HG03103 (cell line): ENCODE results near the gene MAN1C1.

Experiments
- ATAC-seq: cut with Tn5 transposase; IDR thresholded peaks from one replicate; pipeline ENCODE4 v1.9.1; 2021; ENCODE audit warnings: low read depth; ENCODE audit not compliant: unreplicated experiment

The MAN1C1 gene

DNA sequence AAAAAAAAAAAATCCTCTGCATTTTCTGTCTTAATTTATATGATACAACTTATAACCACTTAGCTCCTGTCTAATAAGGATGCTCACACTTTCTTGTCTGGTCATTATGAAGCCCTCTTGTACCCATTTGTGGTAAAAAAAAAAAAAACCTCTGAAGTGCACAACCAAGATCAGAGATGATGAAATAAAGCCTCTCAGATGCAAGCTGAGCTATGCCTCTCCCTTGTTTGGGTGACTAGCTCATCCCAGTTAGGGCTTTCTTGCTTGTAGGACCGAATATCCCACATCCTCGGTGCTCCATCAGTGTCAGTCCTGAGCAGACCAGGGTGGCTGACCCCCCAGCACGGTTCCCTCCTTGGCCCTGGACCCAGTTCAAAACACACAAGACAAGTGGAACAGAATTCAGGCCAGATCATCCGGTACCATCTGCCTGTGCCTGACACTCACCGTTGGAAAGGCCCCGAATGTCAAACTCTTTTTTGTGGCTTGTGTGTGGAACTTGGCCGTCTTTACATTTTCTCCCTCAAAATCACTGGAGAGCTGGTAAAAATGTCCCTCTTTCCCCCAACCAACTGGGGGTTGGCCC, 177.1 kb downstream of the MAN1C1 start:
- ATAC-seq, result no peak

DNA sequence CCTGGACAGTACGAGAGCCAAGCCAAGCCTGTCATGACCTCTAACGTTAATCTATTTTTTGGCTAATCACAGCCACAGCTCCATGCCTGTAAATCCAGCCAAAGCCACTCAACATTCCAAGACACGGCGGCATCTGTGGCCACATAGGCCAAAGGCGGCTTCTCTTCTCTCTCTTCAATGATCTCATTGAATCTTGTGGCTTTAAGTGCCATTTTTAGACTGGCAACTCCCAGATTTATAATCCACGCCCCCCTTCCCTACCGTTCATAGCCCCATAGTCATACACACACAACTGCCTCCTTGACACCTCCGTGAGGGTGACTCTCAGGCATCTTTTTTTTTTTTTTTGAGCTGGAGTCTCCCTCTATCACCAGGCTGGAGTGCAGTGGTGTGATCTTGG, 177.7 kb downstream of the MAN1C1 start:
- no peak for ATAC-seq

DNA sequence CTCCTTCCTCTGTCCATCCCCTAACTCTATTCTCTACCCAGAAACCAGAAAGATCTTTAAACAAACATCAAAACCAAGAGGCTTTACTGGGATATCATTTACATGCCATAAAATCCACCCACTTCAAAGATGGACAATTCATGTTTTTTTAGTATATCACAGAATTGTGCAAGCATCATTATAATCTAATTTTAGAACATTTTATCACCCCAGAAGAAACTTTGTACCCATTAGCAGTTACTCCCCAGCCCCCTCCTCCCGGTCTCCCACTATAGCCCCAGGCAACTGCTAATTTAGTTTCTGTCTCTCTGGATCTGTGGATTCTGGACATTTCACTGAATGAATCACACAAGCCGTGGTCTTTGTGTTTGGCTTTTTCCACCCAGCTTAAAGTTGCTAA, 178.6 kb downstream of the MAN1C1 start:
- no peak for ATAC-seq

DNA sequence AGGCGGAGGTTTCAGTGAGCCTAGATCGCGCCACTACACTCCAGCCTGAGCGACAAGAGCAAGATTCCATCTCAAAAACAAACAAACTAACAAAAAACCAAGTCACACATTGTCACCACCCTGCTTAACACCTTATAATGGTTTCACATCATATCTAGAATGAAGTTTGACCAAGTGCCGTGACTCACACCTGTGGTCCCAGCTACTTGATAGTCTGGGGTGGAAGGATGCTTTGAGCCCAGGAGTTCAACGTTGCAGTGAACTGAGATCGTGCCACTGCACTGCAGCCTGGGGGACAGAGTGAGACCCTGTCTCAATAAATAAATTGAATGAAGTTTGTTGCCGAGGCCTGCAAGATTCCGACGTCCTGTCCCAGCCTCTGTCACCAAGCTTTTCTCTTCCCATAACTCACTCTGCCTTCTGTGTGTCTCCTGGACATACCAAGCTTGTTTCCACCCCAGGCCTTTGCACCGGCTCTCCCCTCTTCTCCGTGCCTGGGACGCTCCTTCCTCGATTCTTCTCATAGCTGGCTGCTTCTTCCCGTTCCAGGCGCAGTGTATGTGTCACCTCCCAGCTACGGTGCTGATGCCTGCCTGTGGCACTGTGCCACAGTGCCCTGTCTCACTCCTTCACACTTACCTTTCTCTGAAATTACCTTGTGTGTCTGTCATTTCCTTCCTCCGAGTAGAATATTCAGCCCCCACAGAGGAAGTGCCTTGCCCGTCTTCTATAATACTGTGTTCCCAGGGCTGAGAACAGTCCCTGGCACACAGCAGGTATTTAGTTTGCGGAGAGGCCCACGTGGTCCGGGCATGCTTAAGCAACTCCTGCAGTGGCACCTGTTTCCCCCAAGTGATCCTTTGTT, 179.6 kb downstream of the MAN1C1 start:
- no peak for ATAC-seq

DNA sequence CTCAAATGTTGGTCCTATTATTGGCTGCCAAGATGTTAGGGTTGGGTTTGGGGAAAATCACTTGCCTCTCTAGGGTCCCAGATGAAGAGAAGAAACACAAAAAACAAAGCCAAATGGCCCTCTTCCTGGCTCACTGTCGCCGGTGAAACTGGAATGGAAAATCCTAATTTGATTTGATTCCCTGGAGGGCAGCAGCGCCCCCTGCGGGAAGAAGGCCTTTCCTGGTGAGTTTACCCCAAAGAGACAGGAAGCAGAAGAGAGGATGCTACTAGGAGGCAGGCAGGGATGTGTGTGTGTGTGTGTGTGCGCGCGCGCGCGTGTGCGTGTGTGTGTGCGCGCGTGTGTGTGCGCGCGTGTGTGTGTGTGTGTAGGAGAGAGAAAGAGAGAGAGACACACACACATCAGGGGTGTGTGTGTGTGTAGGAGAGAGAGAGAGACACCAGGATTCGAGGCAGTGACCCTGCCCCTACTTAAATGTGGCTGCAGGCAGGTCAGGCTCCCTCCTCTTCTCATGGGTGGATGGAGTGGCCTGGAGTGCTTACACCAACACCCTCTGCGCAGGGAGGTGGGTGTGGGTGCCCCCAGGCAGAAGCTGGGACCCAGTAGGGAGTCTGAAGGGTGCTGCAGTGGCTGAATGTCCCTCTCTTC, 180.3 kb downstream of the MAN1C1 start:
- no peak for ATAC-seq

DNA sequence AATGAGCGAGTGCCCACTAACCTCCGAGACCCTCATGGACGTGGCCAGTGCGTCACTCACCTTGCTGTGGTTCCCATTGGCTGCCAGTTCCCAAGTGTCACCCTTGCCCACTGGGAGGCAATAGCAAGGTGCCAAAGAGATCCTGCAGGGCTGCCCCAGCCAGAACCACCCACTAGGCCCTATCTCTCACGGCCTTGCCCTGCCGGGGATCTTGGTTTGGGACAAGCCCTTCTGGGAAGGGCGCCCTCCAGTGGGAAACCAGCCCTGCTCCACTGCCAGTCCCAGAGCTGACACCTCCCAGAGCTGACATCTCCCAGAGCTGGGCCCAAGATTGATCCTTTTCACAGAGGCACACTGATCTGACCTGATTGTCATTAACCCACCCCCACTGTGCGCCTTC, 181.3 kb downstream of the MAN1C1 start:
- no peak for ATAC-seq

DNA sequence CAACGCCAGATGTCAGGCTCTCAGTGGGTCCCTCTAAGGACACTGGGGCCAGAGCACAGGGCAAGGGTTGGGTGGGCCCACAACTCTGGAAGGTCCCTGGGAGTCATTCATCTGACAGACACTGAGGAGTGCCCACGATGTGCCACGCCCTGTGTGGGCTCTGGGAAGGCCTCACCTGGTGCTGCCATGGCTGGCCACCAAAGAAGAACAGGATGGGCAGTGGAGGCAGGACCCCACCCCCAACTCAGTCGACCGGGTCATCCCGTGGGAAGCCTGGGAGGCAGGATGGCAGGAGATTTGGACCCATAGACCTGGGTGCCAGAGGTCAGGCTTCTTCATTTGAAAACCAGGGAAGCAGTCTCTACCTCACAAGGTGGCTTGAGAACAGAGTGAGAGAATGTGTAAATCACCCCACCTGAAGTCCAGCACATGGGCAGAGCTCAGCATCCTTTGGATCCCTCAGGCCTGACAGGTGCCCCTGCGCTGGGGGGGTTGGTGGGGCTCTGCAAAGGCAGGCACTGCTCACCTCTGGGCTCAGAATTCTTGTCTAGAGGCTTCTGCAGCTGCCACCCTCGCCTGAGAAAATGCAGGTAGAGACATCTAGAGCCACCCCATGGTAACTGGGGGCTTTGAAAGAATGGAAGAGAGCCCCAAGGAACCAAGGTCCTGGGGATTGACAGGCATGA, 182.2 kb downstream of the MAN1C1 start:
- ATAC-seq, result no peak

DNA sequence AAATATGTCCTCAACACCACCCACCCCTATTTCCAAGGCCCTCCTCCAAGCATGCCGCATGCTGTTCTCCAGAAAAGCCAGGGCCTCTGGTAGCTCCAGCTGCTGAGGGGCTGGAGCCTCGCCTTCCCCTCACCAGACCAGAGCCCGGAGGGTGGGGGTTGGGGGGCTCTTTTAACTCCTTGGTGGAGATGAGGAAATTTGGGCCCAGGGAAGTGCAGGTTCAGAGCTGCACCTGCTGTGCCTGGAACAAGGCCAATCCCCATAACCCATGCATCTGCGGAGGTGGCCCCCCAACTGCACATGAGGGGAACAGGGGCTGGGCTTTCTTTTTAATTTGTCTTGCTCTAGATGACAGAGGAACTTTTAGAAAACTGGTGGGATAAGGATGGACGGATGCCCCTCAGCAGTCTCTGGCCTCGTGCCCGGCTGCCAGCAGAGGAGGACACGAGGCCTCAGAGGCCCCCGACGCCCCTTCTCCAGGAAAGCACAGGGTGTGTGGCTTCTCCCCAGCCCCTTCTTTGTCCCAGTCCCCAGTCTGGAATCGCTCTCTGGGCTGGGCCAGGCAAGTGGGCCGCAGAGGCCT, 182.9 kb downstream of the MAN1C1 start:
- no peak for ATAC-seq

DNA sequence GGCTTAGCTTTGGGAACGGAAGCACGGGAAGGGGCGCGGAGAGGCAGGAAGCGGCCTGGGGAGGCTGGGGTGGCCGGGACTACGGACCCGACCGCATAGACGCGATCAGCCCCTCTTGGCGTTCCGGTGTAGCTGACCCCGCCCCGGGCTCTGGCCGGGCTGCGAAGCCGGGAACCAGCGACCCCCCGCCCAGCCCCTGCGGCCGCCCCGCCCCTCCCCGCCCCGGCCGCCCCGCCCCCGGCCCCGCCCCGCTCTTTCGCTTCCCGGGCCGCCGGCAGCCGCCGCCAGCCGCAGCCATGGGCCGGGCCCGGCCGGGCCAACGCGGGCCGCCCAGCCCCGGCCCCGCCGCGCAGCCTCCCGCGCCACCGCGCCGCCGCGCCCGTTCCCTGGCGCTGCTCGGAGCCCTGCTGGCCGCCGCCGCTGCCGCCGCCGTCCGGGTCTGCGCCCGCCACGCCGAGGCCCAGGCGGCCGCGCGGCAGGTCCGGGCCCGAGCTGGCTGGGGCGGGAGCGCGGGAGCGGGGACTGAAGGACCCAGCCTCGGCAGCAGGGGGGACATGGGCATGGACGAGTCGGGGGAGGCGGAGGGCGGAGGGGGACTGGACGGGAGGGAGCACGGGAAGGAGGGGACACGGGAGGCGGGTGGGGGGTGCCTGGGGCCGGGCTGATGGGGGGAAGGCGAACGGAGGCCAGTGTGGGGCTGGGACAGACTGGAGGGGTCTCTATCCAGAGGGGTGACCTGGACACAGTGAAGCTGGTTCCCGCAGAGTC, 183.5 kb downstream of the MAN1C1 start, which contains the start of gene SELENON:
SELENON (plus strand) TSS at position 259 of the 768 bp plus-strand sequence; CDS start at position 297, 38 bp downstream.
- no peak for ATAC-seq

DNA sequence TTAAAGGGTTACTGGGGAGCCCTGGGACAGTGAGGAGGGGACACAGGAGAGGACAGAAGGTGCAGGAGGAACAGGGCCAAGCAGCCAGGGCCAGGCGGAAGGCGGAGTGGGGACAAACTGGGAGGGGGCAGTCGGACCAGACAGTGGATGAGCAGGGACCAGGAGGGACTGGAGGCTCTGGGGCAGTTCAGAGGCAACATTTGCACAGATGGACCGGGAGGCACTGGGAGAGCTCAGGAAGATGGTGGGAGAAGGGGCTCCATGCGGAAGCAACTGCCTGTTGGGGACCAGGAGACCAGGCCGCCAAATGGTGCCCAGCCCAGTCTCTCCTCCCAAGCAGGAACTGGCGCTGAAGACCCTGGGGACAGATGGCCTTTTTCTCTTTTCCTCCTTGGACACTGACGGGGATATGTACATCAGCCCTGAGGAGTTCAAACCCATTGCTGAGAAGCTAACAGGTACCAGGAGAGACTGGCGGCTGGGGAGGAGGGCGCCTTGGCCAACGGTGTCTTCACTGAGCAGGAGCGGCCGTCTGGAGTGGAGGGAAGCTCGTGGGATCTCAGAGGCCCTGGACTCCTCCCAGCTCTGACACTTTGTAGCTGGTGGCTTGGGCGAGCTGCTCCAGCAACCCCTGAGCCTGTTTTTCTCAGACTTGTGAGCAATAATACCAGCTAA, 184.2 kb downstream of the MAN1C1 start:
- ATAC-seq, result no peak

DNA sequence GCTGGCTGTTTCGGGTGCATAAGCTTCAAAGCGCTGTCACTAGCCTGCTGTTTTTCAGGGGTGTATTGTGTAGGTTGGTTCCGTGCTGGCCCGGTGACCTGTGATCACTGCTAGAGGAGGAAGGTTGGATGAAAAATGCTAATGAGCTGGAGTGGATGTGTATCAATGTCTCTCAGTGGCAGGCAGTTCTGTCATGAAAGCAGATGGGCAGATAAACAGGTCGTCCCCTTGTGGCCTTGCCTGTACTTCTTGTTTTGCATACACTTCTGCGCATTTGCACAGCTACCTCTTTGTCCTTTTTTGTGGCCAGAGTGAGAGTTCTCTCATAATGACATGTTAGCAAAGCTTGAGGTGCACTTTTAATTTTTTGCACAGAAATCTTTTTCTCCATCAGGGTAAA, 186.3 kb downstream of the MAN1C1 start:
- no peak for ATAC-seq

DNA sequence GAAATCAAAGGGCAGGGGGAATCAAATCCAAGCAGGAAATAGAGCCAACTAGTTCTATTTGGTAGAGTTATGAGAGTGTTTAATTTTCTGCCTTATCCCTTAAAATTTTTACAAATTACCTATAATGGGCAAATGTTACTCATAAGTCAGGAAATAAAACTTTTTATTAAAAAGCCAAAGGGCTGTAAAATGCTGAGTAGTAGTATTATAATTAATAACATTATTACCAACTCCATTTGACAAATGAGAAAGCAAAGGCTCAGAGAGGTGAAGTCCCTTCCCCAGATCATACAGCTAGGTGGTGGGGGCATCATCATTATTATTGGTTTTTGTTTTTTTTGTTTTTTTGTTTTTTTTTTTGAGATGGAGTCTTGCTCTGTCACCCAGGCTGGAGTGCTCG, 186.8 kb downstream of the MAN1C1 start:
- no peak for ATAC-seq

DNA sequence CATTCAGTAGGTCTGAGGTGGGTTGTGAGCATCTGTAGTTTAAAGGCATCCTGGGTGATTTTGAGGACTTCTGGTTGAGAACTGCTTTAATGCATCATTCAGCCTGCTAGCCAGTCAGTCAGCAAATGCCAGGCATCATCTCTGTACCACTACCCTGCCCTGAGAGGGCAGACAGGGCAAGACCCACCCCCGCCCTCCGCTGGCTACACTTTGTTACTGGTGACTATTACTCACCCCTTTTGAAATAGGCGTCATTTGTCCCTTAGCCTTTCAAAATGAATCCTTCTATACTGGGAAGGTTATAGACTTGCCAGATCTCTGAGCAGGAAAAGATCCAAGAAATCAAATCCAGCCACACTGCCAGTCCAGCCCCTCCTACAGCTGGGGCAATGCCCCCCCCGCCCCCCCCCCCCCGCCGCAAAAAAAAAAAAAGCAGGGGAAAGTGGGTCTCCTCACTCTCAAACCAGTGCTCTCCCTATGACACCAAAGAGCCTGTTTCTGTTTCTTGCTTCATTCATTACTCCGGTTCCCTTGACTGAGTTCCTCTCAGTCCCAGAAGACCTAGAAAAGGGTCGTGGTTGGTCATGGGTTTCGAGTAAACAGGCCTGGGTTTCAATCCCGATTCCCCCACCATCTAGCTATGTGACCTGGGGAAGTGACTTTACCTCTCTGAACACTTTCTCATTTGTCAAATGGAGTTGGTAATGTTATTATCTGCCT, 187.8 kb downstream of the MAN1C1 start:
- ATAC-seq, result no peak

DNA sequence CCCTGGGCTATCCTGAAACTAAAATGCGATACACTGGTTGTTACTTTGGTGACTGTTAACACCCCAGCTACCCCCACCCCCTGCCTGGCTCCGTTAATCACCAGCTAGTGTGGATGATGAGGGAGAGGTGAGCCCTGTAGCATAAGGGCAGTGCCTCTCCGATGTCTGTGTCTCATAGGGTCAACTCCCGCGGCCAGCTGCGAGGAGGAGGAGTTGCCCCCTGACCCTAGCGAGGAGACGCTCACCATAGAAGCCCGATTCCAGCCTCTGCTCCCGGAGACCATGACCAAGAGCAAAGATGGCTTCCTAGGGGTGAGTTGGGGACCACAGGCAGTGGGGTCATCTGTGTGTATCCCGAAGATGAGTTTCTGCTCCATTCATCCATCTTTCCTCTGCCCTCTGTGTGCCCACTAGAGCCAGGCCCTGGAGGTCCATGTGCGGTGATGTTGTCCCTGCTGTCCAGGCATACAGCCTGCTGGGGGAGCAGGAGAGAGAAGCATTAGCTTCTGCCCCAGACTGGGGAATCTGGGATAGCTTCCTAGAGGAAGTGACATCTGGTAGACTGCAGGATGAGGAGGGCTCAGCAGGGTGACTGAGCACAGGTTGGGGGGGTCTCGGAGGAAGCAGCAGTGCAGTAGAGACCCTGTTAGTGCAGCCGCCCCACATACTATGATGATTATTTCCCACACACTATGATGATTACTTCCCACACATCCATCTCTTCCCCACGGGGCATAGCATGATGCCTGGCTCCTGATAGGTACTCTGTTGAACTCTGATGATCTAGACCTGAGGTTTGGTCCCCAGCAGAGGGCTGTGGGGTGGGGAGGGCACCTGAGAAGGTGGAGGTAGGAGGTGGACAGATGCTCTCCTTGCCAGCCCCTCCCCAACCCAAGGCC, 188.6 kb downstream of the MAN1C1 start:
- ATAC-seq, result no peak

DNA sequence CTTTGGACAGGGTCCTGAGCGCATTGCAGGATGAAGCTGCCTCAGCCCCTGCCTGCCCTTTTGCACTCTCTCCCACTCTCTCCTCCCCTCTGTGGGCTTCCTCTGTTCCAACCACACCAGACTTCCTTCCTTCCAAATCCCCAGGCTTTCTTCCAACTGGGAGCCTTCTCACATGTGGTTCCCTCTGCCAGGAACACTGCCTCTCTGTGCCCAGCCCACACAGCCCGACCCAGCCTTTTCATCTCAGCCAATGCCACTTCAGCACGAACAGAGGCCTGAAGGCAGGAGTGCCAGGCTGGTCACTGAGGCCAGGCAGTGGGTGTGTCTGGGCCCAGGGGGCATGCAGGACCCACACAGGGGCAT, 189.3 kb downstream of the MAN1C1 start:
- no peak for ATAC-seq

DNA sequence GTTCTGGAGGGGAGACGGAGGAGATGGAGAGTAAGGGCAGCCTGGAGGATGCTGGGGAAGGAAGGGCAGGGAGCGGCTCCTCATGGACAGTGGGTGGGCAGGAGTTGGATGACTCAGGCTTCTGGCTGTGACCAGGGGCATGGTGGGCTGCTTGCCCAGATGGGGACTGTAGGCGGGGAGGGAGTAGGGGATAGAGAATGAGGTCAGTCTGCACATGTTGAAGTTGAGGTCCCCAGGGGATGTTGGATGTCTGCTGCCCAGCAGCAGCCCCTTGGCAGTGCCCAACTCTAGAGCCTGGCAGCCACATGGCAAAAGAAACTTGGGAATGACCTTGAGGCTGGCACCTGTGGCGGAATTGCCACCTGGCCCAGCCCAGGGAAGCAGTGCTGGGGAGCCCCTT, 189.8 kb downstream of the MAN1C1 start:
- ATAC-seq, result no peak

DNA sequence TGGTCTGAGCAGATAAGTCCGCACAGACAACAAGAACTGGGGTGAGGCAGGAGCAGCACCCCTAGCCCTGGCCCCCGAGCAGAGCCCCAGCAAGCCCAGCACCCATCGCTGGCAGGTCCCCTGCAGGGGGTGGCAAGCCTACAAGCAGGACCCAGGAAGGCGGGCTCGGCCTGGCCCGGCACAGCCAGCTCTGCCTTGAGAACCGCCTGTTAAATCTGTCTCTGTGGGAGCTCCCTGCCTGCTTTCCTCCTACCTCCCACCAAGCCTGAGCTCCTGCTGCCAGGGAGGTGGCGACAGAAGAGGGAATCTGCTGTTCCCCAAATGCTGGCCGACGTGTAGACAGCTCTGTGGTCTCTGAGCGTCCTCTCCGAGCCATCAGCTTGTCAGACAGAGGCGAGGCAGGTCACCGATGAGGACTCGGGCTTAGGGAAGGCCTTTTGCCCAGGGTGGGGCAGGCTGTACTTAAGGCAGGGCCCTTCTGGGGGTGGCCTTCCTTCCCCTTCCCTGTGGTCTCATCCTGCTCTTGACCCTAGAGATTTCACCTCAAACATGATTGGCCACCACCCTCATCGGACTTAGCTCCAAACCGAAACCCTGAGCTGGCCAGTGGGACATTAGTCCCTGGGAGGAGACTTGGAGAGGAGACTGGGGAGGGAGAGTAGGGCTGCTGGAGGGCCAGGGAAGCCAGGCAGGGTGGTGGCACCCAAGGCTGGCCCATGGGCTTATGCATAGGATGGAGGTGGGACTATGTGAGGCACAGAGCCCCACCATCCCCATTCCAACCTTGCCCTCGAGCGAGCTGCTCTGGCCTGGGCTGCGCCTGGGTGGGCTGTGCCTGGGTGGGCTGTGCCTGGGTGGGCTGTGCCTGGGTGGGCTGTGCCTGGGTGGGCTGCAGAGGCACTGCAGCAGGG, 191.1 kb downstream of the MAN1C1 start:
- no peak for ATAC-seq
